ENCODE measurements around the gene JUNB.

JUNB gene

GRCh38 chr19:12757544-12758274 is 33.6 kb upstream of the JUNB start:
- Histone ChIP-seq H3K4me1 (ENCODE audit: control insufficient read depth, insufficient read depth, low read length) (peaks cover 9% of the 10 kb centered on the region), H3K4me3 (ENCODE audit: low read length in 2 of 2) (peak overlapping the region in 1 of 2 donors; percentile 66), H3K27ac (ENCODE audit: low read length) (peak overlapping the region; percentile 41), H3K9me3 (ENCODE audit: control insufficient read depth in 2 of 2, low read length in 2 of 2) (no peaks in the 10 kb centered on the region), H3K27me3 (ENCODE audit: control insufficient read depth in 1 of 2, insufficient read depth in 2 of 2, low read length in 2 of 2) (no peaks in the 10 kb centered on the region), H3K36me3 (ENCODE audit: control insufficient read depth in 2 of 2, insufficient read depth in 2 of 2, low read length in 2 of 2) (no peaks in the 10 kb centered on the region), H3K9ac (ENCODE audit: low read length in 2 of 2) (peak overlapping the region; percentile 29 to 45)

GRCh38 chr19:12759686-12760085 is 31.6 kb upstream of the JUNB start:
- Histone ChIP-seq H3K27me3 (ENCODE audit: control insufficient read depth in 1 of 2, insufficient read depth in 2 of 2, low read length in 2 of 2) (no peaks in the 10 kb centered on the region), H3K4me3 (ENCODE audit: low read length in 2 of 2) (no peak overlapping the region), H3K27ac (ENCODE audit: low read length) (no peak overlapping the region), H3K9me3 (ENCODE audit: control insufficient read depth in 2 of 2, low read length in 2 of 2) (no peaks in the 10 kb centered on the region), H3K4me1 (ENCODE audit: control insufficient read depth, insufficient read depth, low read length) (peaks cover 9% of the 10 kb centered on the region), H3K36me3 (ENCODE audit: control insufficient read depth in 2 of 2, insufficient read depth in 2 of 2, low read length in 2 of 2) (peaks cover 0 to 5% of the 10 kb centered on the region in 2 donors), H3K9ac (ENCODE audit: low read length in 2 of 2) (no peak overlapping the region)

- H3K9ac ChIP-seq (ENCODE audit: low read length in 2 of 2) = no peak overlapping the region
- H3K4me3 ChIP-seq (ENCODE audit: low read length in 2 of 2) = no peak overlapping the region
- no peak overlapping the region for H3K27ac ChIP-seq (ENCODE audit: low read length)
- no peaks in the 10 kb centered on the region for H3K9me3 ChIP-seq (ENCODE audit: control insufficient read depth in 2 of 2, low read length in 2 of 2)
- H3K27me3 ChIP-seq (ENCODE audit: control insufficient read depth in 1 of 2, insufficient read depth in 2 of 2, low read length in 2 of 2) = no peaks in the 10 kb centered on the region
- H3K4me1 ChIP-seq (ENCODE audit: control insufficient read depth, insufficient read depth, low read length) = no peaks in the 10 kb centered on the region
- peaks cover 0 to 5% of the 10 kb centered on the region in 2 donors for H3K36me3 ChIP-seq (ENCODE audit: control insufficient read depth in 2 of 2, insufficient read depth in 2 of 2, low read length in 2 of 2)
Observed at GRCh38 chr19:12763100-12763499, 28.2 kb upstream of the JUNB start.

- Histone ChIP-seq H3K27ac (ENCODE audit: low read length) (no peak overlapping the region), H3K9me3 (ENCODE audit: control insufficient read depth in 2 of 2, low read length in 2 of 2) (no peaks in the 10 kb centered on the region), H3K36me3 (ENCODE audit: control insufficient read depth in 2 of 2, insufficient read depth in 2 of 2, low read length in 2 of 2) (peaks cover 0 to 5% of the 10 kb centered on the region in 2 donors), H3K4me1 (ENCODE audit: control insufficient read depth, insufficient read depth, low read length) (no peaks in the 10 kb centered on the region), H3K4me3 (ENCODE audit: low read length in 2 of 2) (no peak overlapping the region), H3K9ac (ENCODE audit: low read length in 2 of 2) (no peak overlapping the region), H3K27me3 (ENCODE audit: control insufficient read depth in 1 of 2, insufficient read depth in 2 of 2, low read length in 2 of 2) (no peaks in the 10 kb centered on the region)
Observed at GRCh38 chr19:12764698-12765097, 26.6 kb upstream of the JUNB start.

- Histone ChIP-seq H3K27ac (ENCODE audit: low read length) (no peak overlapping the region), H3K27me3 (ENCODE audit: control insufficient read depth in 1 of 2, insufficient read depth in 2 of 2, low read length in 2 of 2) (no peaks in the 10 kb centered on the region), H3K9ac (ENCODE audit: low read length in 2 of 2) (no peak overlapping the region), H3K36me3 (ENCODE audit: control insufficient read depth in 2 of 2, insufficient read depth in 2 of 2, low read length in 2 of 2) (peaks cover 0 to 7% of the 10 kb centered on the region in 2 donors), H3K4me3 (ENCODE audit: low read length in 2 of 2) (peak overlapping the region; percentile 70 to 73), H3K9me3 (ENCODE audit: control insufficient read depth in 2 of 2, low read length in 2 of 2) (no peaks in the 10 kb centered on the region), H3K4me1 (ENCODE audit: control insufficient read depth, insufficient read depth, low read length) (no peaks in the 10 kb centered on the region)
Observed at GRCh38 chr19:12766051-12766521, 25.2 kb upstream of the JUNB start.

GRCh38 chr19:12767150-12767549 is 24.1 kb upstream of the JUNB start:
- H3K9me3 ChIP-seq (ENCODE audit: control insufficient read depth in 2 of 2, low read length in 2 of 2) = no peaks in the 10 kb centered on the region
- H3K4me3 ChIP-seq (ENCODE audit: low read length in 2 of 2) = no peak overlapping the region
- peaks cover 0 to 7% of the 10 kb centered on the region in 2 donors for H3K36me3 ChIP-seq (ENCODE audit: control insufficient read depth in 2 of 2, insufficient read depth in 2 of 2, low read length in 2 of 2)
- H3K27ac ChIP-seq (ENCODE audit: low read length) = no peak overlapping the region
- no peaks in the 10 kb centered on the region for H3K4me1 ChIP-seq (ENCODE audit: control insufficient read depth, insufficient read depth, low read length)
- no peaks in the 10 kb centered on the region for H3K27me3 ChIP-seq (ENCODE audit: control insufficient read depth in 1 of 2, insufficient read depth in 2 of 2, low read length in 2 of 2)
- no peak overlapping the region for H3K9ac ChIP-seq (ENCODE audit: low read length in 2 of 2)

GRCh38 chr19:12767666-12768065 is 23.6 kb upstream of the JUNB start:
- no peaks in the 10 kb centered on the region for H3K4me1 ChIP-seq (ENCODE audit: control insufficient read depth, insufficient read depth, low read length)
- H3K27me3 ChIP-seq (ENCODE audit: control insufficient read depth in 1 of 2, insufficient read depth in 2 of 2, low read length in 2 of 2) = no peaks in the 10 kb centered on the region
- peaks cover 0 to 7% of the 10 kb centered on the region in 2 donors for H3K36me3 ChIP-seq (ENCODE audit: control insufficient read depth in 2 of 2, insufficient read depth in 2 of 2, low read length in 2 of 2)
- no peak overlapping the region for H3K27ac ChIP-seq (ENCODE audit: low read length)
- no peaks in the 10 kb centered on the region for H3K9me3 ChIP-seq (ENCODE audit: control insufficient read depth in 2 of 2, low read length in 2 of 2)
- no peak overlapping the region for H3K4me3 ChIP-seq (ENCODE audit: low read length in 2 of 2)
- H3K9ac ChIP-seq (ENCODE audit: low read length in 2 of 2) = no peak overlapping the region

GRCh38 chr19:12769689-12770088 is 21.6 kb upstream of the JUNB start:
- Histone ChIP-seq H3K4me3 (ENCODE audit: low read length in 2 of 2) (no peak overlapping the region), H3K4me1 (ENCODE audit: control insufficient read depth, insufficient read depth, low read length) (peaks cover 3% of the 10 kb centered on the region), H3K27ac (ENCODE audit: low read length) (no peak overlapping the region), H3K9me3 (ENCODE audit: control insufficient read depth in 2 of 2, low read length in 2 of 2) (no peaks in the 10 kb centered on the region), H3K36me3 (ENCODE audit: control insufficient read depth in 2 of 2, insufficient read depth in 2 of 2, low read length in 2 of 2) (peaks cover 0 to 2% of the 10 kb centered on the region in 2 donors), H3K27me3 (ENCODE audit: control insufficient read depth in 1 of 2, insufficient read depth in 2 of 2, low read length in 2 of 2) (no peaks in the 10 kb centered on the region), H3K9ac (ENCODE audit: low read length in 2 of 2) (no peak overlapping the region)

- Histone ChIP-seq H3K9me3 (ENCODE audit: control insufficient read depth in 2 of 2, low read length in 2 of 2) (no peaks in the 10 kb centered on the region), H3K4me1 (ENCODE audit: control insufficient read depth, insufficient read depth, low read length) (peaks cover 9% of the 10 kb centered on the region), H3K27ac (ENCODE audit: low read length) (no peak overlapping the region), H3K4me3 (ENCODE audit: low read length in 2 of 2) (no peak overlapping the region), H3K36me3 (ENCODE audit: control insufficient read depth in 2 of 2, insufficient read depth in 2 of 2, low read length in 2 of 2) (peaks cover 0 to 2% of the 10 kb centered on the region in 2 donors), H3K27me3 (ENCODE audit: control insufficient read depth in 1 of 2, insufficient read depth in 2 of 2, low read length in 2 of 2) (no peaks in the 10 kb centered on the region), H3K9ac (ENCODE audit: low read length in 2 of 2) (no peak overlapping the region)
Observed at GRCh38 chr19:12770922-12771321, 20.4 kb upstream of the JUNB start.

- peaks cover 12% of the 10 kb centered on the region for H3K4me1 ChIP-seq (ENCODE audit: control insufficient read depth, insufficient read depth, low read length)
- H3K27ac ChIP-seq (ENCODE audit: low read length) = no peak overlapping the region
- no peak overlapping the region for H3K4me3 ChIP-seq (ENCODE audit: low read length in 2 of 2)
- H3K9me3 ChIP-seq (ENCODE audit: control insufficient read depth in 2 of 2, low read length in 2 of 2) = no peaks in the 10 kb centered on the region
- H3K9ac ChIP-seq (ENCODE audit: low read length in 2 of 2) = no peak overlapping the region
- peaks cover 0 to 2% of the 10 kb centered on the region in 2 donors for H3K36me3 ChIP-seq (ENCODE audit: control insufficient read depth in 2 of 2, insufficient read depth in 2 of 2, low read length in 2 of 2)
- H3K27me3 ChIP-seq (ENCODE audit: control insufficient read depth in 1 of 2, insufficient read depth in 2 of 2, low read length in 2 of 2) = no peaks in the 10 kb centered on the region
Observed at GRCh38 chr19:12772323-12772722, 19.0 kb upstream of the JUNB start.

GRCh38 chr19:12773571-12773970 is 17.7 kb upstream of the JUNB start:
- H3K36me3 ChIP-seq (ENCODE audit: control insufficient read depth in 2 of 2, insufficient read depth in 2 of 2, low read length in 2 of 2) = peaks cover 0 to 2% of the 10 kb centered on the region in 2 donors
- H3K4me1 ChIP-seq (ENCODE audit: control insufficient read depth, insufficient read depth, low read length) = peaks cover 25% of the 10 kb centered on the region
- no peak overlapping the region for H3K4me3 ChIP-seq (ENCODE audit: low read length in 2 of 2)
- no peaks in the 10 kb centered on the region for H3K9me3 ChIP-seq (ENCODE audit: control insufficient read depth in 2 of 2, low read length in 2 of 2)
- no peaks in the 10 kb centered on the region for H3K27me3 ChIP-seq (ENCODE audit: control insufficient read depth in 1 of 2, insufficient read depth in 2 of 2, low read length in 2 of 2)
- no peak overlapping the region for H3K27ac ChIP-seq (ENCODE audit: low read length)
- H3K9ac ChIP-seq (ENCODE audit: low read length in 2 of 2) = no peak overlapping the region

Measured in stomach smooth muscle (tissue), 2 donors.